HG03342 (cell line): ENCODE data around the gene TAF4.

ENCODE experiments used
- ATAC-seq: cut with Tn5 transposase; IDR thresholded peaks from one replicate; pipeline ENCODE4 v1.9.1; 2021; ENCODE audit warnings: mild to moderate bottlenecking, moderate library complexity; ENCODE audit not compliant: unreplicated experiment

The TAF4 gene

DNA sequence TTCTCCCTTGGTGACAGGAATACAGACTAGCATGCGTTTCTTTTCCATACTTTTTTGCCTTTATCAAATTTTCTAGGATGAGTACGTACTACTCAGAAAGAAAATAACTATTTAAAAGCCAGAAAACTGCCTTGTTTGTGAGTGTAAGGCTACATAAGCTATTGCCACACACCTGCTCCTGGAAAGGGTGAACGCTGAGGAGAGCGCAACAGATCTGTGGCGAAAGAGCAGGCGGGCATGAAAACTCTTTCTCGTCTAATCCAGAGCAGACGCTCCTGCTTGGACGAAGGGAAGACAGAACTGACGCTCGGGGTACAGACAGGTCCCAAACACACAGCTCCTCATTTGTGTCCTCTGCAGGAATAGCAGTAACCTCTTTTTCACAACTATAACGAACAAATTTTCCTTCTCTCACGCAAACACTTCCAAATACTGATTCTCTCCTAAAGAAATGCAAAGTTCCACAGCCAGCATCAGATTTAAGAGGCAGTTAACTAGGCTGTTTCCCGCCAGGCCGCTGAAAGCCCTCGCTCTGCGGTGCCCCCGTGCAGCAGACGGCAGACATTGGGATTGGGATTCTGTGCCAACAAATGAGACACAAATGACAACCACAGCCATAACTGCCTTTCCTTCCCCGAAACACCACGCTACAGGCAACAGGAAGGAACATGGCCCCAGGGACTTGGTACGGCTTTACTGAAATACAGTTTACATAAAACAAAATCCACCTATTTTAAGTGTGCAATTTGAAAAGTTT lies 20.0 kb downstream of the TAF4 start:
- ATAC-seq: no peak

DNA sequence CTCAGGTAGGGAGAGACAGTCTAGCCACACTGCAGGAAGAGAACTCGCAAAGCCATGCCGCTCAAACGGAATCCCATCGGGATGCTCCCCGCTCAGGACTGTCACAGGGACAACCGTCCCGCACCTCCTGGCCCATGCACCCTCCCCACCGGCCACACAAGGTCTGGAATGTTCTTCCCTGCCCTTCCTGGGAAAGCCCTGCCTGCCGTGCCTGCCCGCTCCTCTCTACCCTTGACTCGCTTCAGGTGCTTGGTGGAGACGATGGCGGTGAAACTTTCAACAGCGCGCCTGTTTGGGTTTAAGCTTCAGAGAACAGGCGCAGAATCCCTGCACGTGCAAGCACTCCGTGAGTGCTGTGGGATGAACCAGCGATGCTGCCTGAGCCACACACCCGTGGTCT lies 20.6 kb downstream of the TAF4 start:
- ATAC-seq: no peak

DNA sequence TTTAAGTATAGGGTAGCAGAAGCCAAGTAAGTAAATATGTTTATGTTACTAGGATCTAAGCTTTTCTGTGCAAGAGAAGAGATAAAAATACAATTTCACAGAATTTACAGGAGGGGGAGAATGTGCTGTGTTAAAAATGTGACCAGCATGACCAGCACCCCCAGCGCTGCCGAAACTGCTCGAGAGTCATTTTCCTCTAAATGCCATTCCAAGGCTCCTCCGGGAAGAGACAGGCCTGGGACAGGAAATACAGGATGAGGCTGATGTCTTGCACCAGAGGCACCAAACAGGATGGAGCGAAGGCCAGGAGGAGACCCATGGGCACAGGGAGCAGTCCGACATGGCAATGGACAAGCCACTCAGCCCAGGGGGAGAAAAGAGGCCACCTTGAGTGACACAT lies 21.1 kb downstream of the TAF4 start:
- ATAC-seq: no peak

DNA sequence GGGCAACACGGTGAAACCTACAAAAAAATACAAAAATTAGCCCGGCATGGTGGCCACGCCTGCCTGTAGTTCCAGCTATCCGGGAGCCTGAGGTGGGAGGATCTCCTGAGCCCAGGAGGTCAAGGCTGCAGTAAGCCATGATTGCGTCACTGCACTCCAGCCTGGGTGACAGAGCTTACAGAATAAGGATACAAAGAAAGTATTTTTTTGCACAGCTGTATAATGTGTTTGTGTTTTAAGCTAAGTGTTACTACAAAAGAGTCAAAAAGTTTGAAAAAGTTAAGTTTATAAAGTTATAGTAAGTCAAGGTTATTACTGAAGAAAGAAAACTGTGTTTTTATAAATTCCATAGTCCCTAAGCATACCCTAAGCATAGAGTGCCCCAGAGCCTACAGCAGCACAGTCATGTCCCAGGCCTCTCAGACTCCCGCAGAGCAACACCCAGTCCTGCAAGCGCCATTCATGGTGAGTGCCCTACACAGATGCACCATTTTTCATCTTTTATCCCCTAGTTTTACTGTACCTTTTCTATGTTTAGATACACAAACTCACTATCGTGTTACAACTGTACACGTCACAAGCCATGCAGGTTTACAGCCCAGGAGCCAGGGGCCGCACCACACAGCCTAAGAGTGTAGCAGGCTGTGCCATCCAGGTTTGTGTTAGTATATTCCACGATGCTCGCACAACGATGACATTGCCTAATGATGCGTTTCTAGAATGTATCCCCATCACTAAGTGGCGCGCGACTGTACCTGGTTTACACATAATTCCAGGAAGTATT lies 22.4 kb downstream of the TAF4 start:
- ATAC-seq: no peak

DNA sequence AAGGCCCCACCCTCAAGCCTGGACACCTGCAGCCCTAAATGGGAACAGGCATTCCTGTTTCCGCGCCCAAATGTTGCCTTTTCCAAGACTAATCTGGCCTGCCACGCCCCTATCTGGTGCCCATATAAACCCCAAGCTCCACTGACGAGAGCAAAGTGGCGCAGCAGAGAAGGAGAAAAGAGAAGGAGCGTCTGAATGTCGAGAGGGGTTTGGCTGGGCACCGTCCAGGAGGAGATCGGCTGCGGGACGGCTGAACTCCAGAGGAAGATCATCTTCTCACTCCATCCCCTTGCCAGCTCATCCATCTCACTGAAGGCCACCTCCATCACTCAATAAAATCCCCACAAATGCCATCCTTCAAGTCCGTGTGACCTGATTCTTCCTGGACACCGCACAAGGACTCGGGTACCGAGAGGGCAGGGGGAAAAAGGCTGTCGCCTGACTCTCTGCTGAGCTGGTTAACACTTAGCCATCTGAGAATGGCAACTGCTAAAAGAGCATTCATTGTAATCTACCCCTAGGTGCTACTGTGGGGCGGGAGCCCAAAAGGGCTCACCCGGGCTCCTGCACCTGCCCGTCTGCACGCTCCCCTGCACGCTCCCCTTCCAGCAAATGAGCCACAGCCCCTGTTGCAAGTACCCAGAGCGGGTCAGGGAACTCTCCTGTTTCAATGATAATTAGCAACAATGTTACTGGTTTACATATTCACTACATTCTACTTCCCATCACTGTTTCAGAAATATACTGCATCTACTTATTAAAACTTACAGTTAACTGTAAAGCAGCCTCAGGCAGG lies 23.5 kb downstream of the TAF4 start:
- ATAC-seq: no peak

DNA sequence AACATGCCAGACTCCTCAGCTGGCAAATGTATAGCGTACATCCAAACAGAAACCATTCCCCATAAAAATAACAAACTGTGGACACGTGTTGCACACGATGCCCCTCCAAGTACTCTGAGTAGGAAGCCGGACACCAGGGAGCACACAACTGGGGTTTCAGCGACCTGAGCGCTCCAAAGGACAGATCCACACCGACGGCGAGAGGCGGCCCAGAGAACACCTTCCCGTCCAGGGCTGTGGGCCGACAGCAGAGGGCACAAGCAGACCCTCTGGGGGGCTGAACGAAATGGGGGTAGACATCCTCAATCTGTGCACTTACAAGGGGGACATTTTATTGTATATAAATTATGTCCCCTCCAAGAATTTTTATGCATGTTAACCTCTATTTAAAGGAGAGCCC lies 24.7 kb downstream of the TAF4 start:
- no peak for ATAC-seq

DNA sequence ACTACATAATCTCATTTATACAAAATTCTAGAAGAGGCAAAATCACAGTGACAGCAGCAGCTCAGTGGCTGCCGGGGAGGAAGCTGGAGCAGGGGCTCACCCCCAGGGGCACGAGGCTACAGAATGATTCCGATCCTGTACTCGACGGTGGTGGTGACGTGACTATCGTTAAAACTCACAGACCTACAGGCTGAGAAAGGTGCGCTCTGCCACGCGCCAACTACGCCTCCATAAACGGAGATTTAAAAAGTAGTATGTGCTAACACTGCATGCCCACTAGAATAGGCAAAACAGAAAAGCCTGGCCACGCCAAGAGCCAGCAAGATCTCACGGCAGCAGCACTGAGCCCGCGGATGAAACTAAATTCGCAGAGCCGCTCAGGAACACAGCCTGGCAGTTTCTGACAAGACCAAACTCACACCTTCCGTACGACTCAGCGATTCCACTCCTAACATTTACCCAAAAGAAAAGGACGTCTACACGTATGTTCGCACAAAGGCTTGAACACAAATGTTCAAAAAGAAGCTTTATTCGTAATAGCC lies 25.2 kb downstream of the TAF4 start:
- no peak for ATAC-seq

DNA sequence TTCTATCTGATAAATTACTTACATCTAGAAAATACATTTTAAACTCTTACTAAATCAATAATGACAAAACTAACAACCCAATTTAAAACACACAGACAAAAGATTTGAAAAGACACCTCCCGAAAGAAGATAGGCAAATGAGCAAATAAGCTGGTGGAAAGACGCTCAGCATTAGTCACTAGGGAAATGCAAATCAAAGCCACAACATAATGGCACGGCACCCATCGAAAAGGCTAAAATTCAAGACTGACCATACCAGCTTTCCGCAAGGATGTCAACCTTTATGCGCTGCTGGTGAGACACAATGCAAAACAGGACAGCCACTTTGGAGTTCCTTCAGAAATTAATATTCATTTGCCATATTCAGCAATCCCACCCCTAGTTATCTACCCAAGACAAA lies 25.9 kb downstream of the TAF4 start:
- ATAC-seq: no peak

DNA sequence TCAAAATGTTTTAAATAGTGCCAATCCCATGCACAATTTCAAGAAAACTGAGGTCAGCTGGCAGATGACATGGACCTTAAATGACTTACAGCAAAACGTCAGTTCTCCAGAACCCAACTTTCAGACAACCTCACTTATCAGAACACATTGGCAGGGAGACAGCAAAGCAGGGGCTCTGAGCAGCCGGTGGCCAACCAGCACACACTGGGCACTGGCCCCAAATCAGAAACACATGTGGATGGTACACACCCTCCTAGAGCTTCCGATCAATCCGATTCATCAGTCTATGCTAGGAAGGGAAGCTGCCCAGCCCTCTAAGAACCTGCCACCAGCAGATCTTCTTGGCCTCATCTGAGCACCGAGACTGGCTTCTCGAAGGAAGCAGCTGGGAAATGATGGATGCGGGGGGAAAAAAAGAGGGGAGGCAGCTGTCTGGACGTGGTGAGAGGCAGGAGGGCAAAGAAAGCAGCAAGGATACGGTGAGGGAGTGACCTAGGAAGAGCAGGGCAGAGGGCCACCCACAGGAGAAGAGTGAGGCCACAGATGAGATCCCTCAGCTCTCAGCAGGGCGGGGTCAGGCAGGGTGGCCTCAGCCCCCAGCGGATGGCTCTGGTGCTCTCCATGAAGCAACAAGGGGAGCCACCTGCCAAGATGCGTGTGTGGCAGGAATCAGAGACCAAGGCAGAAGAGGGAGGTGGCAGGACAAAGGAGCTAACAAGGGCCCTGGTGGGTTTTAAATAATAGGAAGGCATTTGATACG lies 32.9 kb downstream of the TAF4 start:
- ATAC-seq: no peak

DNA sequence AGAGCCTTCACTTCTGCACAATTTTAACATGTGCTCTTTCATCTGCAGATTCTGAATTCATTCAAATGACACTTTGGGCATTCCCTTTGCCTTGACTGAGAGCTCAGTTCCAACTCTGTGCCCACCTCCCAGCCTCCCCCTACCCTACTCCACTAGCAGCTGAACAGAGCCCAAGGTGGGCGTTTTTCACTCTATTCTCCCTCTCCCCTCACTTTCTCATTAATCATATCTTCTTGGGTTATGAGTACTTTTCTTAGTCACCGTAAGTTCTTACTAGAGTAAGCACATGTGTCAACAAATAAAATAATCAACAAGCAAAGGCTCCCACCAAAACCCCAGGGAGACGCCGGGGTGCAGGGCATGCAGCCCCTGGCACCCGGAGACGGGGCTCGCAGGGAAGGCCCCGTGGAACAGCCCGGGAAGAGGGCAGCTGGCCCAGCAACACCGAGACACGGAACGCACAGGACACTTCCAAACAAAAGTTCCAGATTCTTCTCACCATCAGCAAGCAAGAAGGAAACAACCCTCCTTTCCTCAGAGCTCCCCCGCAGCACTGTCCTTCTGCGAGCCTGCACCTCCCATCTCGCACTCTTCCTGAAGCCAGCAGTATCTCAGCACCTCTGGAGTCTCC lies 34.1 kb downstream of the TAF4 start:
- no peak for ATAC-seq

DNA sequence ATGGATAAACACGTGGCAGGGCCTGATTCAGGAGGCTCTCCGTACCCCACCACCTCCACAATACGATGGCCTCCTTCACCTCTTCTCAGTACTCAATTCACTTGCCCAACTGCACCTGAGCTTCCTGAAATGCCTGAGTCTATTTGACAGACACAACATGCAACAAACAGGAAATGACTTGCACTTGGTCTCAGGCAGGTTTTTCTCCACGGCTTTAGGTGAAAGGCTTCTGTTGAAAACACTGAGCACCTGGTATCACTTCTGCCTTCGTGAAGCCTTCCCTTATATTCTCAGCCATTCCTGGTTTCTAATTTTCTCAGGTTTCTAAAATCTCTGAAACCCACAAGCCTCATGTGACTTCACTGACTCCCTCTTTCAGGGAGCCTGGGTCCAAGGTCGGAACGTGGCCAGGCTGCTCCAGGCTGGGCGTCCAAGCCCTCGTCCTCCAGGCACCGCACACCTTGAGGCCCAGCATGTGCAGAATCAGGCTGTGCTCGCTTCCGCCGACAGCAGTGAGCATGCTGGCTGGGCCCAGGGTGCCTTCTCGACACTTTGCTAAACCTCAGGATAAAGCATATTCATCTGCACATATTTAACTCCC lies 34.7 kb downstream of the TAF4 start:
- peak; percentile 49 for ATAC-seq

DNA sequence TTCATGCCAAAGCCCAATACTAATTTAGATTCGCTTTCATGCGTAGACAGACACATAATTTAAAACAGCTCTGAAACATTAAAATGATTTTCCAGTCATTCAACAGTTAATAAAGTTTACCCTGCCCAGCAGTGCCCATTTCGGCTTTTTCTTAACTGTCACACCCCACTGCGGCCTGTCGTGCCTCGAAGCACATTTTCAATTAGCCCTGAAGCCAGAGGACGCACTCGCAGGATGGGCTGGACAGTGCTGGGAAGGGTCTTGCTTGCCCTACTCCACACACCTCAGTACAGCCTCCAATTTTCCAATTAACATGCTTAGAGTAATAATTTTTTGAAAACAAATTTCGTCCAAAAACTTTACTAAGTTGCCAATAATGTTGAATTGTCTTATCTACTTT lies 35.3 kb downstream of the TAF4 start:
- ATAC-seq: no peak

DNA sequence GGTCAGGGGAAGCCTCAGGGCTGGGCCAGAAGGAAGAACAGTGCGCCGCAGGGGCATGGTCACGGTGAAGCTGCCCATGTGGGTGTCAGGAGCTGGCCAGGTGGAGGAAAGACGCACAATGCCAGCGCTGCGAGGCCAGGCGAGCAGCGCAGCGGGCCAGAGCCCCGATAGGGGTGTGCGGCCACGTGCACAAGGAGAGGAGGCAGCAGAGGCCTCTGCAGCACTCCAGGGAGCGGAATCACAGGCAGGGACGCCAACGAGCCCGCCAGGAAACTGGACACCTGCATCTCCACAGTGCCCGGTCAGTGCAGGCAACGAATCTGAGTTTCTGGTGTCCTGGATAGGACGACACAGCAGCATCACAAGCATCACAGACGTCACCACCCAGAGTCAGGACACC lies 35.7 kb downstream of the TAF4 start:
- ATAC-seq: no peak

DNA sequence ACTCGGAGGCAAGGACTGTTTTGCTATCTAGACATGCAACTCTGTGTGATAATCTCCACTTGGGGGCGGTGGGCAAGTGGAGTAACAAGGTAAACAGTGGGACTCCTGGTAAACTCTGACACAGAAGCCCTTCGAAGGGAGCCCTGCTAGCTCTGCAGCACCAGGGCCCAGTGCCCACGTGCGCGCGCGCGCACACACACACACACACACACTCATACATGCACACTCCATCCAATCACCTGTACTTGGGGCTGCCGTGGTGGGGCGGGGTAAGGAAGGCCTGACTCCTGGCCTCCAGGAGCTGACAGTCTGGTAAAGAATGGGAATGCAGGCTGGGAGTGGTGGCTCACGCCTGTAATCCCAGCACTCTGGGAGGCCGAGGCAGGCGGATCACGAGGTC lies 36.4 kb downstream of the TAF4 start:
- no peak for ATAC-seq

DNA sequence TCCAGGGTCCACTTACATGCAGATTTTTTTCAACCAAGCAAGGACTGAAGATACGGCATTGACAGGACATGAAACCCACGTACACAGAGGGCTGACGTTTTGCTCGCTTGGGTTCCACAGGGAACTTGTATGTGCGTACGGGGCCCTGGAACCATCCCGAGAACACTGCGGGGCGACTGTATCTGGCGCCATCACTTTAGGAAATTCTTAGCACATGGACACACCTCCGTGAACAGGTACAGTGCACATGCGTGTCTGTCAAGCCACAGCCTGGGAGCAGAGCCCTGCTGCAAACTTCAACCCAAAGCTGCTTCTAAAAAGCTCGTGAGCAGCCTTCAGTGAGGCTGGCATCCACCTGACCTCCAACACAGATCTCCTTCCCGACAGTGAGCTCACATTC lies 37.3 kb downstream of the TAF4 start:
- no peak for ATAC-seq

DNA sequence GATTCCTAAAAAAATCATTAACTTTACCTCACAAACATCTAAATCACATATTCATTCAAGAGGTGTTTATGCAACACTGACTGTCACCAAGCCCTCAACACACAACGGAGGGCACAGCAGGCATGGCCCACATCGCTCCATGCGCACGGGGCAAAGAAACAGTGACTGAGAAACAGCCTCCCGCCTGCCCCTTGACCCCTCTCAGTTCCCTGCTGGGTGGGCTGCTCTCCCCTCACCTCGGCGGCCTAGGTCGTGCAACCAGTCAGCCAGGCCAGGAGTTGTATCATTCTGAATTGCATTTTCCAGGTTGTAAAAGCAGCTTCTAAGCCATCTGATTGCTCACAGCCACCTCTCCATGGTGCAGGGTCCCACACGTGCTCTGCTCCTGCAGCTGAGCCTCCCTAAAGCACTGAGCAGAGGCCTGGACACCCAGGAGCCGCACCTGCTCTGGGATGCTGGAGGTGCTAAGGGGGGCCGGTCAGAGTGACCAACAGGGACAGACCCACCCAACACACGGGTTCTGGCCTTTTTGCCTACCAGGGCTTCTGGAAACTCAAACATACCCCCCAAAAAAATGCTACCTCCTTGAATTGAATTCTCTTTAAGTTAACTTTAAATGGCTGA lies 37.9 kb downstream of the TAF4 start:
- no peak for ATAC-seq

DNA sequence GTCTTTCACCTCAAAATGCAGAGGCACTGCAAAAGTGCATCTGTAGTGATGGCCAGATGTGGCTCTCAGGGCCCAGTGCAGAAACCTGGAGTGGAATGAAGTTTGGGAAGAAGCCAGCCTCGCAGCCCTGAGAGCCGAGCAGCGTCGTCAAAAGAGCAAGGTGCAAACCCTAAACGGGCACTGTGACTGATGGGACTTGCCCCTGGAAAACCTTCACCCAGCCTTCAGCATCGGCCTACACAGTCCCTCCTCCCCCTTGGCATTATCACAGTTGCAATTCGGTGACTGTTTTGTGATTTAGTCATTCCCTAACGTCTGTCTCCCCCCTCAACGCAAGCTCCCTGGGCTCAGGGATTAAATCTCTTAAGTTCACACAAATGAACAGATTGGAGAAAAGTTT lies 38.6 kb downstream of the TAF4 start:
- no peak for ATAC-seq

DNA sequence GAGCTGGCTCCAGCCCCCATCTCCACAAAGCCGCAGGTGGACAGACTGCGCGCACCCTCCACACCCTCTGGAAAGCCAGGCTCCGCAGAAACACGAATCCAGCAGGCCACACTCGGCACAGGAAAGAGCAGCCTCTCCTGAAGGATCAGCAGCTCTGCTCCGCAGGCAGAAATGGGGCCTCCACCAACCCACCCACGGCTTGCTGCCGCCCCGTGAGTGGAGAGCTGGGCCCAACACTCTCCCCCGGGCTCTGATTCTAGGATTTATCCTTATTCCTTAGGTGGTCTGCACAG lies 39.2 kb downstream of the TAF4 start:
- no peak for ATAC-seq

DNA sequence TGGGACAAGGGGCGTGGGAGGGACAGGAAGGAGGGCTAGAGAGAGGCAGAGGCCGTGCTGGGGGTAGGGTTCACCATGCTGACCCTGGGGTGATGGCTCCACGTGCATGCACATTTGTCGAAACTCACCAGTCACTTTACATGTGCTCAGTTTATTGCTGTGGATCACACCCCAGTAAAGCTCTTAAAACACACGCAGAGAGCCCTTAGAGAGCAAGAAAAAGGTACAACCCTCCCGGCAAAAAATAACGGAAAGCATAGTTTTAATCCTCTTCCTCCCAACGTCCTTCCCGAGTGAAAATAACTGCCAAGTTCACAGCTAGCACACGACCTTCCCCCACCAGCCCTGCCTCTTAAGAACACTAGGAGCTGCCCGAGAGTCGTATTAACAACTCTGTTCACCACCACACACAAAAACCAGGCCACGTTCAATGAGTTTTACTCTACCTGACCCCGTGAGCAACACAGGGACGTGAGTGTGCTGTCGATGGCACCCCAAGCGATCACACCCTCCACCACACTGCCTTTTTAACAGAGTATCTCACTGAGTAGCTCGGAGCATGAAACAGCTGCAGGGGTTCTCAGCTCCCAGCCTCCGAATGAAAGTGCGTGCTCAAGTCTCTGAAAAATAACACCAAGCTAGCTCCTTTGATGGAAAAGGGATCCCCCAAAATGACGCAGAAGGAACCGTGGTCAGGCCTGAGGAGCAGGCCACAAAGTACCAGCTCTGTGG lies 39.7 kb downstream of the TAF4 start:
- ATAC-seq: no peak
